H9 (cell line): ENCODE data around the gene VIT. TPM values are rescaled to one million over a fixed set of nuclear protein-coding genes. Genes with fewer than 3 reads are reported as not detected.
A peak's percentile ranks its signal among the peaks of the same experiment; 100 is the strongest.

Experiments
- DNase-seq: peaks from one replicate; pipeline ENCODE4 v3.0.0-alpha.2; 2017
- H2AFZ ChIP-seq: one replicate; pipeline ENCODE4 v1.6.1; 2013; ENCODE audit warnings: mild to moderate bottlenecking, low read length, control low read depth, moderate library complexity
- H2AK5ac ChIP-seq: 2 replicates; pipeline ENCODE4 v1.6.1; 2013; ENCODE audit warnings: low read length, control low read depth, mixed read lengths; ENCODE audit not compliant: insufficient read length
- H2BK120ac ChIP-seq: one replicate; pipeline ENCODE4 v1.6.1; 2013; ENCODE audit warnings: low read depth, mild to moderate bottlenecking, low read length, control low read depth, inconsistent platforms; ENCODE audit not compliant: poor library complexity, severe bottlenecking
- H2BK12ac ChIP-seq: 2 replicates; pipeline ENCODE4 v1.6.1; 2013; ENCODE audit warnings: low read length, control low read depth, mixed read lengths, low read depth; ENCODE audit not compliant: insufficient read length
- H2BK15ac ChIP-seq: 2 replicates; pipeline ENCODE4 v1.6.1; 2013; ENCODE audit warnings: low read depth, low read length, control low read depth
- H2BK20ac ChIP-seq: one replicate; pipeline ENCODE4 v1.6.1; 2013; ENCODE audit warnings: low read depth, mild to moderate bottlenecking, low read length, control low read depth, inconsistent platforms; ENCODE audit not compliant: poor library complexity, severe bottlenecking
- H2BK5ac ChIP-seq: 2 replicates; pipeline ENCODE4 v1.6.1; 2013; ENCODE audit warnings: low read length, control low read depth, mixed read lengths; ENCODE audit not compliant: insufficient read length
- H3K14ac ChIP-seq: 2 replicates; pipeline ENCODE4 v1.6.1; 2013; ENCODE audit warnings: low read length, control low read depth; ENCODE audit not compliant: insufficient read depth
- H3K18ac ChIP-seq: 2 replicates; pipeline ENCODE4 v1.6.1; 2013; ENCODE audit warnings: low read depth, mild to moderate bottlenecking, mixed read lengths, low read length, control low read depth; ENCODE audit not compliant: insufficient read length
- H3K23ac ChIP-seq: 2 replicates; pipeline ENCODE4 v1.6.1; 2013; ENCODE audit warnings: low read length, control low read depth, mixed read lengths, low read depth; ENCODE audit not compliant: insufficient read length
- H3K23me2 ChIP-seq: 2 replicates; pipeline ENCODE4 v1.6.1; 2013; ENCODE audit warnings: low read depth, mild to moderate bottlenecking, mixed read lengths, low read length, control low read depth; ENCODE audit not compliant: insufficient read length, poor library complexity, severe bottlenecking
- H3K27ac ChIP-seq: 2 replicates; pipeline ENCODE4 v1.5.1; 2013; ENCODE audit warnings: low read length, control low read depth, mixed read lengths, low read depth; ENCODE audit not compliant: insufficient read length
- H3K27me3 ChIP-seq: 2 replicates; pipeline ENCODE4 v1.6.1; 2013; ENCODE audit warnings: low read length, control low read depth, inconsistent platforms; ENCODE audit not compliant: insufficient read depth
- H3K4ac ChIP-seq: 2 replicates; pipeline ENCODE4 v1.6.1; 2013; ENCODE audit warnings: low read depth, mild to moderate bottlenecking, control low read depth, inconsistent platforms, low read length, moderate library complexity
- H3K4me1 ChIP-seq: 2 replicates; pipeline ENCODE4 v1.6.1; 2013; ENCODE audit warnings: low read length, control low read depth, inconsistent platforms; ENCODE audit not compliant: insufficient read depth
- H3K4me2 ChIP-seq: 2 replicates; pipeline ENCODE4 v1.6.1; 2013; ENCODE audit warnings: low read length, control low read depth, mixed read lengths; ENCODE audit not compliant: insufficient read length, insufficient read depth
- H3K56ac ChIP-seq: 2 replicates; pipeline ENCODE4 v1.6.1; 2013; ENCODE audit warnings: low read depth, mild to moderate bottlenecking, mixed read lengths, low read length, control low read depth; ENCODE audit not compliant: insufficient read length
- H3K79me1 ChIP-seq: 2 replicates; pipeline ENCODE4 v1.6.1; 2013; ENCODE audit warnings: low read depth, mild to moderate bottlenecking, moderate library complexity, low read length, control low read depth, inconsistent platforms; ENCODE audit not compliant: insufficient read depth, poor library complexity, severe bottlenecking
- H3K79me2 ChIP-seq: 2 replicates; pipeline ENCODE4 v1.6.1; 2013; ENCODE audit warnings: low read length, control low read depth, inconsistent platforms; ENCODE audit not compliant: insufficient read depth
- H3K9ac ChIP-seq: 2 replicates; pipeline ENCODE4 v1.6.1; 2013; ENCODE audit warnings: low read length, control low read depth, mixed read lengths; ENCODE audit not compliant: insufficient read length; ENCODE audit errors: extremely low read depth
- H3K9me3 ChIP-seq: one replicate; pipeline ENCODE4 v1.6.1; 2013; ENCODE audit warnings: low read depth, low read length, inconsistent platforms; ENCODE audit not compliant: control insufficient read depth
- H3T11ph ChIP-seq: one replicate; pipeline ENCODE4 v1.6.1; 2013; ENCODE audit warnings: mild to moderate bottlenecking, low read length, control low read depth, inconsistent platforms
- H4K20me1 ChIP-seq: one replicate; pipeline ENCODE4 v1.6.1; 2013; ENCODE audit not compliant: control insufficient read depth, insufficient read length, insufficient read depth
- H4K5ac ChIP-seq: 2 replicates; pipeline ENCODE4 v1.6.1; 2013; ENCODE audit warnings: low read depth, mild to moderate bottlenecking, mixed read lengths, low read length, control low read depth; ENCODE audit not compliant: insufficient read length
- H4K8ac ChIP-seq: replicated peaks from 2 replicates; pipeline ENCODE4 v1.6.1; 2013; ENCODE audit warnings: low read length, control low read depth, mixed read lengths, low read depth; ENCODE audit not compliant: insufficient read length
- H4K91ac ChIP-seq: 2 replicates; pipeline ENCODE4 v1.6.1; 2013; ENCODE audit warnings: low read depth, mild to moderate bottlenecking, moderate library complexity, mixed read lengths, low read length, control low read depth; ENCODE audit not compliant: insufficient read length
- H3K27ac Mint-ChIP-seq, 3 experiments: 2 replicates in 2 of 3; 3 replicates in 1 of 3; pipeline ENCODE4 v1.8.0; 2020 to 2021; ENCODE audit warnings: mixed read lengths in 3 of 3, mild to moderate bottlenecking in 1 of 3, moderate library complexity in 1 of 3
- H3K27me3 Mint-ChIP-seq: 2 replicates; pipeline ENCODE4 v1.8.0; 2021; ENCODE audit warnings: low read depth, mild to moderate bottlenecking, moderate library complexity, mixed read lengths
- H3K36me3 Mint-ChIP-seq, 3 experiments: 2 replicates in 2 of 3; 3 replicates in 1 of 3; pipeline ENCODE4 v1.8.0; 2020 to 2021; ENCODE audit warnings: low read depth in 3 of 3, mixed read lengths in 3 of 3; ENCODE audit not compliant: insufficient read depth in 1 of 3
- H3K4me1 Mint-ChIP-seq, 2 experiments: 2 replicates each; pipeline ENCODE4 v1.8.0; 2020; ENCODE audit warnings: mixed read lengths in 2 of 2
- H3K4me3 Mint-ChIP-seq, 2 experiments: 2 replicates in 1 of 2; 3 replicates in 1 of 2; pipeline ENCODE4 v1.8.0; 2020 to 2021; ENCODE audit warnings: mild to moderate bottlenecking in 2 of 2, mixed read lengths in 2 of 2, moderate library complexity in 1 of 2
- H3K9me3 Mint-ChIP-seq, 2 experiments: 2 replicates in 1 of 2; 3 replicates in 1 of 2; pipeline ENCODE4 v1.8.0; 2020; ENCODE audit warnings: mild to moderate bottlenecking in 2 of 2, mixed read lengths in 2 of 2, moderate library complexity in 1 of 2
- WGBS: extraction: QIAGEN DNeasy Blood & Tissue Kit; methylation state at CpG from one replicate; pipeline ENCODE4 v1.1.7; 2013; ENCODE audit warnings: missing lambda C conversion rate, low lambda C conversion rate, mixed read lengths; ENCODE audit not compliant: insufficient read length; ENCODE audit errors: extremely low coverage; 5-methylcytosine and 5-hydroxymethylcytosine counted together
- total RNA-seq: library from RNA; stranded (reverse); gene quantifications from 2 replicates; pipeline ENCODE4 v1.2.1, GENCODE V29; 2021
- TF ChIP-seq, protein P1 (sequence below): fragments of 200-600 bp; sonication (generic); conservative IDR thresholded peaks from 3 replicates; pipeline ENCODE4 v1.8.0; 2021; ENCODE audit warnings: antibody characterized with exemption, mild to moderate bottlenecking

Gene VIT
- total RNA-seq, 1 experiment from 2014 or later = 0.15 TPM

DNA sequence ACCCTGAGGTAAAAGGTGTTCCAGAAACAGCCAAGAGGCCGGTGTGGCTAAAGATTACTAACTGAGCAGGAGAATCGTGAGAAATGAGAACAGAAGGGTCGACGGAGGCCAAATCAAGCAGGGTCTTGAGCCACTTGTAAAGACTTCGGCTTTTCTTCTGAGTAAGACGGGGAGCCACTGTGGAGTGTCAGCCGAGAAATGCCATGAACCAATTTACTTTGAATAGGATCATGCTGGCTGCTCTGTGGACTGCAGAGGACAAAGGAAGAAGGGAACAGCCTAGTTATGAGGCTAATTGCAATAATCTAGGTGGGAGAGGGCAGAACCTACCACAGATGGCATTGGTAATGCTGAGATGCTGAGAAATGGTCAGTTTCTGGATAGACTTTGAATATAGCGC lies 16.8 kb downstream of the VIT start:
- H4K91ac ChIP-seq = no peak overlapping the region
- peaks cover 8 to 9% of the 10 kb centered on the region in 2 experiments; a peak in 4 of 5 replicates for H3K9me3 Mint-ChIP-seq
- H3K36me3 Mint-ChIP-seq = peaks cover 3 to 10% (median 4%) of the 10 kb centered on the region in 3 experiments; a peak in 5 of 7 replicates
- H3T11ph ChIP-seq = no peak overlapping the region
- 0 out of 2 replicates have a peak, but pooled peaks cover 1% of the 10 kb centered on the region for H3K27me3 Mint-ChIP-seq
- H2AK5ac ChIP-seq = no peak overlapping the region
- H3K4ac ChIP-seq = no peak overlapping the region
- peak overlapping the region in 2 of 3 experiments; percentile 1 to 42; a peak in 2 of 7 replicates for H3K27ac Mint-ChIP-seq
- TF ChIP-seq, protein P1, sequence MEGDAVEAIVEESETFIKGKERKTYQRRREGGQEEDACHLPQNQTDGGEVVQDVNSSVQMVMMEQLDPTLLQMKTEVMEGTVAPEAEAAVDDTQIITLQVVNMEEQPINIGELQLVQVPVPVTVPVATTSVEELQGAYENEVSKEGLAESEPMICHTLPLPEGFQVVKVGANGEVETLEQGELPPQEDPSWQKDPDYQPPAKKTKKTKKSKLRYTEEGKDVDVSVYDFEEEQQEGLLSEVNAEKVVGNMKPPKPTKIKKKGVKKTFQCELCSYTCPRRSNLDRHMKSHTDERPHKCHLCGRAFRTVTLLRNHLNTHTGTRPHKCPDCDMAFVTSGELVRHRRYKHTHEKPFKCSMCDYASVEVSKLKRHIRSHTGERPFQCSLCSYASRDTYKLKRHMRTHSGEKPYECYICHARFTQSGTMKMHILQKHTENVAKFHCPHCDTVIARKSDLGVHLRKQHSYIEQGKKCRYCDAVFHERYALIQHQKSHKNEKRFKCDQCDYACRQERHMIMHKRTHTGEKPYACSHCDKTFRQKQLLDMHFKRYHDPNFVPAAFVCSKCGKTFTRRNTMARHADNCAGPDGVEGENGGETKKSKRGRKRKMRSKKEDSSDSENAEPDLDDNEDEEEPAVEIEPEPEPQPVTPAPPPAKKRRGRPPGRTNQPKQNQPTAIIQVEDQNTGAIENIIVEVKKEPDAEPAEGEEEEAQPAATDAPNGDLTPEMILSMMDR = no peak
- no peak overlapping the region for H3K27ac ChIP-seq
- no CpG with 5 or more reads among the region's 8 CpGs for WGBS
- no peaks in the 10 kb centered on the region for H3K27me3 ChIP-seq
- no peak overlapping the region for H3K23ac ChIP-seq
- H4K8ac ChIP-seq = no peak overlapping the region
- H3K9me3 ChIP-seq = no peaks in the 10 kb centered on the region
- H3K23me2 ChIP-seq = no peaks in the 10 kb centered on the region
- no peaks in the 10 kb centered on the region; the same call in 1 of the 2 replicates for H3K4me1 ChIP-seq
- no peaks in the 10 kb centered on the region for H3K79me1 ChIP-seq
- no peak overlapping the region for H3K4me3 Mint-ChIP-seq
- no peak overlapping the region for H3K18ac ChIP-seq
- H3K79me2 ChIP-seq = no peaks in the 10 kb centered on the region
- H3K4me2 ChIP-seq = no peak overlapping the region
- no peak overlapping the region for H3K14ac ChIP-seq
- H3K9ac ChIP-seq = no peak overlapping the region
- H3K4me1 Mint-ChIP-seq = peaks cover 20 to 24% of the 10 kb centered on the region in 2 experiments
- no peak overlapping the region for H2AFZ ChIP-seq
- DNase-seq = no peak
- no peak overlapping the region for H3K56ac ChIP-seq
- H2BK20ac ChIP-seq = no peak overlapping the region
- H2BK12ac ChIP-seq = no peak overlapping the region
- no peak overlapping the region for H2BK15ac ChIP-seq
- H4K5ac ChIP-seq = no peak overlapping the region
- H4K20me1 ChIP-seq = no peaks in the 10 kb centered on the region
- no peak overlapping the region for H2BK5ac ChIP-seq
- H2BK120ac ChIP-seq = no peak overlapping the region
